HepG2 (cell line): ENCODE measurements around the gene SLC16A13. TPM values are rescaled to one million over a fixed set of nuclear protein-coding genes. Genes with fewer than 3 reads are reported as not detected.

Experiments
- ATAC-seq: fragments of 200-7000 bp; cut with Tn5 transposase; 3 replicates; pipeline ENCODE4 v1.9.1; 2020; ENCODE audit warnings: mild to moderate bottlenecking, moderate library complexity
- BruUV-seq: library from RNA; stranded (reverse); fragments of 400-500 nt; replicated peaks from 2 replicates; lab custom pipeline; 2021; lab: Mats Ljungman, UMichigan
- CTCF ChIA-PET: fragments of 300-600 bp; formaldehyde crosslinking; extraction: SDS; loops from one replicate; lab custom pipeline; 2021; ENCODE audit warnings: low total read pairs, inconsistent platforms, low intra/inter-chr PET ratio; lab: Yijun Ruan, JAX
- POLR2A ChIA-PET: fragments of 350-600 bp; sonication (Branson Sonifier 250); formaldehyde crosslinking; loops from one replicate; lab custom pipeline; 2020; ENCODE audit warnings: antibody characterized with exemption, inconsistent platforms; lab: Yijun Ruan, JAX
- DNase-seq: peaks from one replicate; pipeline ENCODE4 v3.0.0-alpha.2; 2015; ENCODE audit warnings: low spot score
- FAIRE-seq: peaks from 3 replicates; lab custom pipeline; 2011; peaks lifted over from hg19 to GRCh38; lab: Jason Lieb, UNC
- H2AFZ ChIP-seq: one replicate; pipeline ENCODE4 v1.6.1; 2011; ENCODE audit warnings: low read length, inconsistent platforms
- H3K27ac ChIP-seq: fragments of 300-600 bp; 3 replicates; pipeline ENCODE4 v1.8.0; 2011; ENCODE audit warnings: mixed run types, mild to moderate bottlenecking, mixed read lengths, low read length, inconsistent platforms; ENCODE audit not compliant: insufficient read depth; ENCODE audit errors: extremely low read length
- H3K27me3 ChIP-seq, 2 experiments: fragments of 200-600 bp in 1 of 2; 2 replicates in 1 of 2; 3 replicates in 1 of 2; pipeline versions ENCODE4 v1.6.0 to v1.8.0; 2011; ENCODE audit warnings: low read length in 2 of 2, mild to moderate bottlenecking in 2 of 2, moderate library complexity in 2 of 2, inconsistent platforms in 1 of 2; ENCODE audit not compliant: insufficient read depth in 2 of 2, control insufficient read depth in 1 of 2
- H3K36me3 ChIP-seq, 2 experiments: fragments of 200-600 bp in 1 of 2; replicated peaks in 1 of 2; 2 replicates in 1 of 2; 3 replicates in 1 of 2; pipeline versions ENCODE4 v1.5.1 to v1.8.0; 2011; ENCODE audit warnings: low read length in 2 of 2, inconsistent platforms in 1 of 2; ENCODE audit not compliant: insufficient read depth in 2 of 2, control insufficient read depth in 1 of 2
- H3K4me1 ChIP-seq: 2 replicates; pipeline ENCODE4 v1.5.1; 2012; ENCODE audit warnings: low read length, inconsistent platforms; ENCODE audit not compliant: insufficient read depth
- H3K4me2 ChIP-seq: 2 replicates; pipeline ENCODE4 v1.6.0; 2011; ENCODE audit warnings: low read depth, low read length, inconsistent platforms
- H3K4me3 ChIP-seq, 3 experiments: fragments of 200-600 bp in 1 of 3; sonication (generic), shearing (Covaris generic) in 1 of 3; replicated peaks in 1 of 3; 2 replicates each; pipeline ENCODE4 v1.5.1; 2011 to 2016; ENCODE audit warnings: low read length in 3 of 3, inconsistent platforms in 2 of 3, low read depth in 2 of 3, mild to moderate bottlenecking in 2 of 3, control low read depth in 1 of 3, mixed read lengths in 1 of 3; ENCODE audit not compliant: insufficient read depth in 1 of 3
- H3K79me2 ChIP-seq: one replicate; pipeline ENCODE4 v1.6.1; 2011; ENCODE audit warnings: low read length, inconsistent platforms; ENCODE audit not compliant: insufficient read depth
- H3K9ac ChIP-seq: 2 replicates; pipeline ENCODE4 v1.6.0; 2011; ENCODE audit warnings: mild to moderate bottlenecking, low read depth, low read length, inconsistent platforms; ENCODE audit not compliant: insufficient read depth
- H3K9me3 ChIP-seq: 2 replicates; pipeline ENCODE4 v1.5.1; 2012; ENCODE audit warnings: mild to moderate bottlenecking, low read length
- H4K20me1 ChIP-seq: 2 replicates; pipeline ENCODE4 v1.6.0; 2011; ENCODE audit warnings: inconsistent platforms, mild to moderate bottlenecking, low read length, moderate library complexity; ENCODE audit not compliant: insufficient read depth
- AKNA ChIP-seq: sonication (generic); formaldehyde crosslinking; IDR thresholded peaks from 2 replicates; pipeline ENCODE4 v1.4.0; 2020; ENCODE audit warnings: missing genetic modification reagents, borderline replicate concordance
- ATF3 ChIP-seq: sonication (generic); formaldehyde crosslinking; IDR thresholded peaks from 2 replicates; pipeline ENCODE4 v1.4.0; 2020; ENCODE audit warnings: missing genetic modification reagents
- CAMTA2 ChIP-seq: sonication (generic); formaldehyde crosslinking; IDR thresholded peaks from 2 replicates; pipeline ENCODE4 v1.4.0; 2020; ENCODE audit warnings: mild to moderate bottlenecking, missing genetic modification reagents, borderline replicate concordance
- HHEX ChIP-seq: IDR thresholded peaks from 2 replicates; pipeline ENCODE4 v1.6.1; 2016; ENCODE audit warnings: control low read depth
- IKZF5 ChIP-seq: IDR thresholded peaks from 2 replicates; pipeline ENCODE4 v1.6.1; 2018; ENCODE audit warnings: missing genetic modification reagents, mild to moderate bottlenecking, missing compliant biosample characterization
- KDM5A ChIP-seq: fragments of 200-600 bp; sonication (generic); IDR thresholded peaks from 2 replicates; pipeline ENCODE4 v1.7.0; 2018; ENCODE audit warnings: antibody characterized with exemption, mild to moderate bottlenecking, low read length, borderline replicate concordance
- NCOA1 ChIP-seq: sonication (generic); formaldehyde crosslinking; IDR thresholded peaks from 2 replicates; pipeline ENCODE4 v1.9.0; 2021; ENCODE audit warnings: missing genetic modification reagents
- RAD21 ChIP-seq: fragments of 450-650 bp; formaldehyde crosslinking; IDR thresholded peaks from 2 replicates; pipeline ENCODE4 v1.5.0; 2020; ENCODE audit warnings: mild to moderate bottlenecking
- SMAD3 ChIP-seq: sonication (generic); formaldehyde crosslinking; IDR thresholded peaks from 2 replicates; pipeline ENCODE4 v1.4.0; 2020; ENCODE audit warnings: missing genetic modification reagents
- SYNCRIP ChIP-seq: fragments of 200-400 bp; formaldehyde crosslinking; IDR thresholded peaks from 2 replicates; pipeline ENCODE4 v1.6.1; 2018; ENCODE audit warnings: mild to moderate bottlenecking, low read depth, low read length; ENCODE audit not compliant: insufficient read depth
- TCF7L2 ChIP-seq: IDR thresholded peaks from 2 replicates; pipeline ENCODE4 v1.6.1; 2011; ENCODE audit warnings: mild to moderate bottlenecking, low read depth, low read length, moderate library complexity
- ZBTB1 ChIP-seq: sonication (generic); formaldehyde crosslinking; IDR thresholded peaks from 2 replicates; pipeline ENCODE4 v1.4.0; 2020; ENCODE audit warnings: missing genetic modification reagents, borderline replicate concordance
- ZNF280D ChIP-seq: sonication (generic); formaldehyde crosslinking; IDR thresholded peaks from 2 replicates; pipeline ENCODE4 v1.5.1; 2020; ENCODE audit warnings: mild to moderate bottlenecking, missing genetic modification reagents
- ZNF446 ChIP-seq: sonication (generic); formaldehyde crosslinking; IDR thresholded peaks from 2 replicates; pipeline ENCODE4 v1.5.0; 2020; ENCODE audit warnings: mild to moderate bottlenecking, missing genetic modification reagents
- ZNF501 ChIP-seq: sonication (generic); formaldehyde crosslinking; IDR thresholded peaks from 2 replicates; pipeline ENCODE4 v1.5.1; 2020; ENCODE audit warnings: mild to moderate bottlenecking, moderate library complexity, missing genetic modification reagents
- ZNF549 ChIP-seq: sonication (generic); formaldehyde crosslinking; IDR thresholded peaks from 2 replicates; pipeline ENCODE4 v1.5.0; 2020; ENCODE audit warnings: missing genetic modification reagents
- WGBS: methylation state at CpG from one replicate; pipeline ENCODE4 v1.1.6; 2017; ENCODE audit warnings: low lambda C conversion rate; 5-methylcytosine and 5-hydroxymethylcytosine counted together
- in situ Hi-C: cut with HindIII; loops from 2 replicates; pipeline ENCODE4 v1.10.0; 2017; ENCODE audit warnings: low pct_unique_long_range_greater_than_20kb; ENCODE audit not compliant: extremely low pct_ligation_motif_present
- intact Hi-C: fragments of 100-400 bp; cut with micrococcal nuclease; formaldehyde crosslinking; loops from one replicate; pipeline ENCODE4 v1.10.0; 2022; ENCODE audit not compliant: unreplicated experiment
- polyA plus RNA-seq, 8 experiments: library from polyadenylated mRNA; depleted of rRNA in 3 of 8; stranded (reverse) in 7 of 8; unstranded in 1 of 8; fragments of >200 nt; fragmentation: Illumina TruSeq in 4 of 8; extraction: Trizol in 4 of 8; gene quantifications; 2 replicates each; pipeline versions ENCODE4 v1.2.1 to v1.2.3, GENCODE V29; 2011 to 2016; ENCODE audit warnings: low read depth in 4 of 8, missing spikeins in 1 of 8, mixed read lengths in 1 of 8; ENCODE audit not compliant: insufficient read depth in 1 of 8
- total RNA-seq, 5 experiments: library from RNA; depleted of rRNA; stranded (reverse); fragments of >200 nt; fragmentation: Illumina TruSeq; extraction: Trizol; gene quantifications; 2 replicates each; pipeline ENCODE4 v1.2.3, GENCODE V29; 2016; ENCODE audit warnings: low read depth in 1 of 5

The SLC16A13 gene
- total and polyA plus RNA-seq, 2 of the 13 experiments (the other 11 are each of a cell fraction or from before 2014, with no cell fraction given) = 2.2 to 3.0 TPM

GRCh38 chr17:7011942-7012254 is 23.9 kb upstream of the SLC16A13 start:
- Histone ChIP-seq H3K9me3 (no peaks in the 10 kb centered on the region), H3K4me3 (peak overlapping the region; percentile 83 to 97 (median 84)), H3K4me2 (peak overlapping the region; percentile 100), H3K9ac (peak overlapping the region; percentile 98), H2AFZ (peak overlapping the region; percentile 35), H3K36me3 (peaks cover 3 to 10% of the 10 kb centered on the region in 2 experiments; a peak in 3 of 5 replicates), H3K27me3 (no peaks in the 10 kb centered on the region; a peak in 1 of 5 replicates), H3K27ac (peak overlapping the region; percentile 98), H3K79me2 (peaks cover 47% of the 10 kb centered on the region), H4K20me1 (no peaks in the 10 kb centered on the region), H3K4me1 (peaks cover 40% of the 10 kb centered on the region)
- in situ Hi-C loops = loop anchor here (10.0 kb wide), 1 partner anchor 347 kb away; no protein-coding TSS in a partner anchor
- under 1% methylated on average over 6 of the region's 6 CpGs for WGBS
- FAIRE-seq (no peak), DNase-seq (no peak), ATAC-seq (no peak)
- BruUV-seq = TSS peak; percentile 78
- POLR2A ChIA-PET = interaction anchor here (0.6 to 2.1 kb wide), 11 partner anchors 9 to 1525 kb away, joined by 3 to 18 read pairs (median 4); partner anchors contain the start of genes DERL2, DVL2, MIS12 and SLC13A5
- CTCF ChIA-PET = no interaction called here
- intact Hi-C loops = loop anchor here (5.0 kb wide), 1 partner anchor 360 kb away; the partner anchor contains the start of genes C17orf100 and MED31
- TF ChIP-seq SYNCRIP = no peak
- TF ChIP-seq ZNF446 (CRISPR knock-in tag) = no peak
- no peak for TF ChIP-seq ZNF549
- no peak for TF ChIP-seq TCF7L2
- no peak for TF ChIP-seq IKZF5 (CRISPR knock-in tag)
- no peak for TF ChIP-seq ZBTB1 (CRISPR knock-in tag)
- TF ChIP-seq NCOA1 (CRISPR knock-in tag) = no peak
- TF ChIP-seq ZNF280D (CRISPR knock-in tag) = 0 out of 2 replicates have a peak, but pooled peaks have one; percentile 8
- no peak for TF ChIP-seq AKNA (CRISPR knock-in tag)
- TF ChIP-seq CAMTA2 (CRISPR knock-in tag) = no peak
- no peak for TF ChIP-seq ZNF501 (CRISPR knock-in tag)
- TF ChIP-seq ATF3 (CRISPR knock-in tag) = no peak
- no peak for TF ChIP-seq RAD21 (CRISPR knock-in tag)
- no peak for TF ChIP-seq HHEX (CRISPR knock-in tag)
- peak; percentile 94; the same call in 1 of the 2 replicates for TF ChIP-seq KDM5A
- no peak for TF ChIP-seq SMAD3
